Measurements from ENCODE around the gene PRRC2B.
A peak's percentile ranks its signal among the peaks of the same experiment; 100 is the strongest.
"Not testable (repeated sequence)": the region's sequence is repeated elsewhere in the genome, so short reads cannot be mapped to it uniquely, and the experiment has no call there.

PRRC2B gene

GRCh38 chr9:131387394-131387793 is 6.5 kb upstream of the PRRC2B start:
- DNase-seq, result no peak

GRCh38 chr9:131391020-131391419 is 2.9 kb upstream of the PRRC2B start:
- no peak for DNase-seq

GRCh38 chr9:131391504-131391903 is 2.4 kb upstream of the PRRC2B start:
- DNase-seq, result no peak

GRCh38 chr9:131394464-131395156 is 724 bp downstream of the PRRC2B start:
- DNase-seq, result no peak

GRCh38 chr9:131395157-131396098 is 1.5 kb downstream of the PRRC2B start:
- DNase-seq, result no peak

- DNase-seq, result not testable (repeated sequence)
These were observed 2.2 kb downstream of the PRRC2B start for GRCh38 chr9:131396099-131396479.

GRCh38 chr9:131396626-131397025 is 2.7 kb downstream of the PRRC2B start:
- DNase-seq, result no peak

- no peak for DNase-seq
These were observed 3.4 kb downstream of the PRRC2B start for GRCh38 chr9:131397100-131397790.

- no peak for DNase-seq
These were observed 4.3 kb downstream of the PRRC2B start for GRCh38 chr9:131398204-131398603.

- no peak for DNase-seq
These were observed 6.1 kb downstream of the PRRC2B start for GRCh38 chr9:131399972-131400371.

GRCh38 chr9:131400627-131401026 is 6.7 kb downstream of the PRRC2B start:
- DNase-seq, result no peak

- DNase-seq, result no peak
These were observed 8.2 kb downstream of the PRRC2B start for GRCh38 chr9:131402073-131402472.

GRCh38 chr9:131402738-131403492 is 9.0 kb downstream of the PRRC2B start:
- DNase-seq, result no peak

- DNase-seq, result no peak
These were observed 9.5 kb downstream of the PRRC2B start for GRCh38 chr9:131403493-131403773.

- no peak for DNase-seq
These were observed 10.7 kb downstream of the PRRC2B start for GRCh38 chr9:131404581-131404980.

- no peak for DNase-seq
These were observed 11.1 kb downstream of the PRRC2B start for GRCh38 chr9:131404987-131405386.

GRCh38 chr9:131405428-131405827 is 11.5 kb downstream of the PRRC2B start:
- no peak for DNase-seq

GRCh38 chr9:131405858-131406537 is 12.1 kb downstream of the PRRC2B start:
- no peak for DNase-seq

- DNase-seq, result no peak
These were observed 12.9 kb downstream of the PRRC2B start for GRCh38 chr9:131406563-131407436.

GRCh38 chr9:131407717-131408195 is 13.9 kb downstream of the PRRC2B start:
- DNase-seq, result peak; percentile 60

GRCh38 chr9:131409458-131409992 is 15.6 kb downstream of the PRRC2B start:
- no peak for DNase-seq

Measured in NCI-H2227 treated with DMSO at 0.1 percent for 48 hours (cell line).